Transverse colon (tissue), 4 donors: Measurements from ENCODE around the gene CEACAM1.

Source experiments
- CTCF ChIP-seq, 5 experiments: fragments of 200-600 bp in 3 of 5; fragments of 450-650 bp in 2 of 5; sonication (generic) in 3 of 5; IDR thresholded peaks; 1 replicate in 2 of 5; 2 replicates in 3 of 5; pipeline ENCODE4 v1.5.1; 2016 to 2017; ENCODE audit warnings: antibody characterized with exemption in 5 of 5, inconsistent platforms in 3 of 5, mild to moderate bottlenecking in 2 of 5, moderate library complexity in 1 of 5
- EP300 ChIP-seq: sonication (generic); formaldehyde crosslinking; IDR thresholded peaks from one replicate; pipeline ENCODE4 v1.6.1; 2017; ENCODE audit warnings: antibody characterized with exemption, low read depth
- POLR2A ChIP-seq: fragments of 450-650 bp; IDR thresholded peaks from one replicate; pipeline ENCODE4 v1.6.1; 2016; ENCODE audit warnings: antibody characterized with exemption, mild to moderate bottlenecking, moderate library complexity
- POLR2AphosphoS5 ChIP-seq, 3 donors: sonication (generic); formaldehyde crosslinking; IDR thresholded peaks; one replicate each; pipeline ENCODE4 v1.6.1; 2016; ENCODE audit warnings: antibody characterized with exemption in 3 of 3

- TF ChIP-seq CTCF (IDR thresholded peaks at IDR 0.05), result no peak
- no peak for TF ChIP-seq EP300
- TF ChIP-seq POLR2A, result no peak
- no peak for TF ChIP-seq POLR2AphosphoS5 (IDR thresholded peaks at IDR 0.05)
These were observed 26.5 kb downstream of the CEACAM1 start for GRCh38 chr19:42501733-42502132.
